Retinal pigment epithelial cell (primary cell): Measurements from ENCODE around the gene OR4M1.
"Not testable (repeated sequence)": the region's sequence is repeated elsewhere in the genome, so short reads cannot be mapped to it uniquely, and the experiment has no call there.

Source experiments
- DNase-seq: peaks from one replicate; pipeline ENCODE4 v3.0.0-alpha.2; 2010; ENCODE audit warnings: low read depth
- H3K4me3 ChIP-seq: 2 replicates; pipeline ENCODE4 v1.5.1; 2011; ENCODE audit warnings: mild to moderate bottlenecking, low read length, control low read depth, moderate library complexity
- CTCF ChIP-seq: conservative IDR thresholded peaks from 2 replicates; pipeline ENCODE4 v1.5.1; 2011; ENCODE audit warnings: low read depth, low read length, control low read depth, inconsistent platforms

The OR4M1 gene

GRCh38 chr14:19823178-19823577 is 49.9 kb downstream of the OR4M1 start:
- DNase-seq: no peak
- no peak for TF ChIP-seq CTCF
- H3K4me3 ChIP-seq: no peak overlapping the region

GRCh38 chr14:19823765-19824164 is 50.5 kb downstream of the OR4M1 start:
- TF ChIP-seq CTCF: no peak
- DNase-seq: no peak
- H3K4me3 ChIP-seq: no peak overlapping the region

GRCh38 chr14:19827626-19828244 is 54.4 kb downstream of the OR4M1 start:
- H3K4me3 ChIP-seq, DNase-seq: not testable (repeated sequence)

- no peak overlapping the region for H3K4me3 ChIP-seq
- TF ChIP-seq CTCF: no peak
These were observed 55.0 kb downstream of the OR4M1 start for GRCh38 chr14:19828314-19828713.

More at GRCh38 chr14:19828314-19828713, 55.0 kb downstream of the OR4M1 start:
- no peak for DNase-seq
